ENCODE data around the gene FHAD1. TPM values are rescaled to one million over a fixed set of nuclear protein-coding genes. Genes with fewer than 3 reads are reported as not detected.
"Not testable (repeated sequence)": the region's sequence is repeated elsewhere in the genome, so short reads cannot be mapped to it uniquely, and the experiment has no call there.

The FHAD1 gene
- total RNA-seq, 1 donor from 2014 or later: 0.32 TPM

DNA sequence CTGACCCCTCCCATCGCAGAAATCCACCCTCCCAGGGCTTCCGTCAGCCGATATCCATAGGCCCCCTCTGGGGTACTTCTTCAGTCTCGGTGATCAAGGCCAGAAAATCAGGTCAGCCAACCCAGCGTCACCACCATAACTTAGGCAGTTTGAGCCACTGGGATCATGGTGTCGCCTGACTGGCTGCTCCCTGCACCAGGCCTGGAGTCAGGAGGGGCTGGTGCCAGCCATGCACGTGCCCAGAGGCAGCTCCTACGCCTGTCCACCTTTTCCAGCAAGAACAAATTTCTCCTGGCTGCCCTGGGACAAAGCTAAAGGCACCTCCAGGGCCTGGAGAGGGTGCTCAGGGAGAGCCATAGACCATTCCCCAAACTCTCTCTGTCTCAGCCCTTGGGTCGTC, 186.4 kb downstream of the FHAD1 start:
- no peak for DNase-seq (ENCODE audit: low spot score)
- intact Hi-C loops (cut with DNase I): loop anchor here (5.0 kb wide), 1 partner anchor 306 kb away; no protein-coding TSS in a partner anchor

DNA sequence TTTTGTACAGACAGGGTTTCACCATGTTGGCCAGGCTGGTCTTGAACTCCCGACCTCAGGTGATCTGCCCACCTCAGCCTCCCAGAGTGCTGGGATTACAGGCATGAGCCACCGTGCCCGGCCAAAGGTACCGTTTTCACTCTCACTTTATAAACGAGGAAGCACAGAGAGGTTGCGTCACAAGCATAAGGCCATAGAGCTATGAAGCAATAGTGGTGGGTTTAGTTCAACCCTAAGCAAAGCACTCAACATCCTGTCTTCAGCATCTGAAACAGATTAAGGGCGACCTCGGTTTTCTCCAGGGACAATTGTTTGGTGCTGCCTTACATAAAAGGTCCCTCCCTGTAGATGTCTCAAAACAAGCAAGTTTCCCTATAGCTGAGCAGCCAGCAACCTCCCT, 187.7 kb downstream of the FHAD1 start:
- intact Hi-C loops (cut with DNase I): loop anchor here (5.0 kb wide), 1 partner anchor 307 kb away; no protein-coding TSS in a partner anchor
- DNase-seq (ENCODE audit: low spot score): not testable (repeated sequence)

DNA sequence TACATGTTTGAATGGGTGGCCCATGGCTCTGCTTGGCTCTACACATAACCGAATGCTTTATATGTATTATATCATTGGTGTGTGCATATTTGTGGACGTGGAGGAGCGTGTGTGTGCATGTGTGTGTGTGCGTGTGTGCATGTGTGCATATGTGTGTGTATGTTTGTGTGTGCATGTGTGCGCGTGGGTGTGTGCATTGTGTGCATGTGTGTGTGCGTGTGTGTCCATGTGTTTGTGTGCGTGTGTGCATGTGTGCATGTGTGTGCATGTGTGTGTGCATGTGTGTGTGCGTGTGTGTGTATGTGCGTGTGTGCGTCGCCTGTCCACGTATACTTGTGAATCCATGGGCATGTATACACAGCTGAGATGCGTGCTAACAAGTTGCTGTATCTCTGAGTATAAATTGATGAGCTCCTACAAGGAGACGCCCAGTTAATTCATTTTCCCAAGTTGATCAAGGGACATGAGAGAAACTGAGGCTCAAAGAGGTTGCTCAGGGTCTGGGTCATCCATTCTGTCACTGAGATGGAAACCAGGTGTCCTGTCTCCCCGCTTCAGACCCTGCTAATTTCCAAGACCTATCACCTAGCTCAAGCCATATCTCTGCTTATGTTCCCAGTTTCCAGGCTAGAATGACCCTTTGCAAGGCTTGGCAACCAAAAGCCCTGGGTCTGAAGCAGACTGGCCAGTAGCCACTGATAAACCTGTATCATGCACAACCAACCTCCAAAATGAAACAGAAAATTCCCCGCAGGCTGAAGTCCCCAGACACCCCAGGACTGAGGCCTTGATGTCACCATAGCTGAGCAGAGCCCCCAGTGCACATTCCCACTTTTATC, 188.4 kb downstream of the FHAD1 start:
- no peak for DNase-seq (ENCODE audit: low spot score)
- intact Hi-C loops (cut with DNase I): no loop called here

DNA sequence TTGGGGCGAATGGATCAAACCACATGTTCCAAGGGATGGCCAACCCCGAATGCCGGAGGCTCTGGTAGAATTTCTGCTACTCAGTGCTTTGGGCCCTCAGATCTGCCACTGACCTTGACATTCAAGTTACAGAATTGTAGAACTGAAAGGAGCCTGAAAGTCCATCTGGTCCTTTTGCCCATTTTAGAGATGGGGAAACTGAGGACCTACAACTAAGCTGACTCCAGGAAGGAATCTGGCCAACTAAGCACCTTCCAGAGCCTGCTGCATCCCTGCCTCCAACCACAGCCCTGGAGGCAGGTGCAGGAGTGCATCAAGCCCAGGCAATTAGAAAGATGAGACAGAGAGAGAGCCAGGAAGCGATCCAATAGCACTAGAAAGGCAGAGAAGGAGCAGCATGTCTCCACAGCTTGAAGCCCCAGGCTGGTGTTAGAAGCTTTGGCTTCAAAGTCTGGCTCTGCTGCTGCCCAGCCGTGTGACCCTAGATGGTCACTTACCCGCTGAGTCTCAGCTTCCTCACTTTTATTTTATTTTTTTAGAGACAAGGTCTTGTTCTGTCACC, 189.9 kb downstream of the FHAD1 start:
- no peak for DNase-seq (ENCODE audit: low spot score)
- intact Hi-C loops (cut with DNase I): no loop called here

DNA sequence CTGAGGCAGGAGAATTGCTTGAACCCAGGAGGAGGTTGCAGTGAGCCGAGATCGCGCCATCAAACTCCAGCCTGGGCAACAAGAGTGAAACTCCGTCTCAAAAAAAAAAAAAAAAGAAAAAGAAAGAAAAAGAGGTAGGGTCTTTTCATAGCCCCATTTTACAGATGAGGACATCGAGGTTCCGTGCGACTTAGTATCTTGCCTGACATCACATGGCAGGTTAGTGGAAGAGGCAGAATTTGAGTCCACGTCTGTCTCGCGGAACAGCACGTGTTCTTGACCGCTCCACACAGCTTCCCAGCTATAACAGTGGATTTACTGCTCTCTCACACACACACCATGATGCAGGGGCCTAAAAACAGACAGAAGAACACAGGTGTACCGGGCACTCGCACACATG, 192.3 kb downstream of the FHAD1 start:
- no peak for DNase-seq (ENCODE audit: low spot score)
- intact Hi-C loops (cut with DNase I): no loop called here

DNA sequence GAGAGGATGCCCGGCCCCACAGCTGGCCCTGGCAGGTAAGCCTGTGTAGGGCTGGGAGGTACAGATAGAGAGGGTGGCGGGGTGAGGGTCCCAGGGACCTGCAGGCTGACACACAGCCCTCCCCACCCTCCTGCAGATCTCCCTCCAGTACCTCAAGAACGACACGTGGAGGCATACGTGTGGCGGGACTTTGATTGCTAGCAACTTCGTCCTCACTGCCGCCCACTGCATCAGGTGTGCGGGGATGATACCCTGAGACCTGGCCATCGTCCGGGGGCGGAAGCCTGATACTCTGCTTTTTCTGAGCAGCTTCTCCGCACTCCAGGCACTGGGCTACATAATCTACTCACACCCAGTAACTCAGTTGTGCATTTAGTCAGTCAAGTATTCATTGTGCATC, 193.3 kb downstream of the FHAD1 start:
- intact Hi-C loops (cut with DNase I): no loop called here
- DNase-seq (ENCODE audit: low spot score): no peak

DNA sequence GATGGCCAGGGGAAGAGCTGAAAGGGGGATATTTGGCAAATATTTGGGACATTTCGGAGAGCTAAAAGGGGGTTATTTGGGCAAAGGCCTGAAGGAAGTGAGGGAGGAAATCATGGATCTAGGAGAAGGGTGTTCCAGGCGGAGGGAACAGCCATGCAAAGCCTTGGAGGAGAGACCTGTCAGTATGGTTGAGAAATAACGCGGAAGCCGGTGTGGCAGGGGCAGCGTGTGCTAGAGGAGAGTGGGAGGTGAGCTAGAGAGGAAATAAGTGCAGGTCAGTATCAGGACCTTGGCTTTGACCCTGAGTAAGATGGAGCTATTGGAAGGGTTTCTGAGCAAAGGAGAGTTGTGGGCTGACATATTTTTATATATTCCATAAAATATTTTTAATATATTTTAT, 194.2 kb downstream of the FHAD1 start:
- DNase-seq (ENCODE audit: low spot score): no peak
- intact Hi-C loops (cut with DNase I): no loop called here

DNA sequence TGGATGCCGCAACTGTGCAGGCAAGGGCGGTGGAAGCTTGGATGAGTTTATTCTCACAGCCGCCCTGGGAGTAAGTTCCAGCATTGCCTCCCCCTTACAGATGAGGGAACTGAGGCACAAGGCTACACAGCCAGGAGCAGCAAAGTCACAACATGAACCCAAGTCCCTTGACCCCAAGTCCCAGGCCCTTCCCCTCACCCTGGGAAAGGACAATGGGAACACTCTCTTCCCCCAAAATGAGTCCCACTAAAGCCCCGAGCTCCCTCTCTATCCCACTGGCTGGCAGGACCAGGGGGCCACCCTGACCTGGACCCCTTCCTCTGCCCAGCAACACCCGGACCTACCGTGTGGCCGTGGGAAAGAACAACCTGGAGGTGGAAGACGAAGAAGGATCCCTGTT, 195.1 kb downstream of the FHAD1 start:
- intact Hi-C loops (cut with DNase I): no loop called here
- no peak for DNase-seq (ENCODE audit: low spot score)

DNA sequence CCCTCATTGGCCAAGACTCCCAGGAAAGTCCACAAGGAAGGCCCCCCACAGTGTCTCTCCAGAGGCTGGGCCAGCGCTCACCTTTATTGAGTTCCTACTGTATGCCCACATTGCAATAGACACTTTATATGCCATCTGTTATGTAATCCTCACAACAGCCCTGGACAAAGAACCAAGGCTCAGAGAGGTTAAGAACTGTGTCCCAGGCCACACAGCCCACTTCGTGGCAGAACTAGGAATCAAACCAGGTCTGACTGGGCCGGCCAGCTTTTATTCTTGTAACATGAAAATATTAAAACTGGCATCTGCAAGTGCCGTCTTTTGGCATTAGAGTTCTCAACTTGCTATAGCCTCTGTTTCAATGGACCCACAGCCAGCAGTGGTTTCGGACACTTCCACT, 195.7 kb downstream of the FHAD1 start:
- DNase-seq (ENCODE audit: low spot score): no peak
- intact Hi-C loops (cut with DNase I): no loop called here

DNA sequence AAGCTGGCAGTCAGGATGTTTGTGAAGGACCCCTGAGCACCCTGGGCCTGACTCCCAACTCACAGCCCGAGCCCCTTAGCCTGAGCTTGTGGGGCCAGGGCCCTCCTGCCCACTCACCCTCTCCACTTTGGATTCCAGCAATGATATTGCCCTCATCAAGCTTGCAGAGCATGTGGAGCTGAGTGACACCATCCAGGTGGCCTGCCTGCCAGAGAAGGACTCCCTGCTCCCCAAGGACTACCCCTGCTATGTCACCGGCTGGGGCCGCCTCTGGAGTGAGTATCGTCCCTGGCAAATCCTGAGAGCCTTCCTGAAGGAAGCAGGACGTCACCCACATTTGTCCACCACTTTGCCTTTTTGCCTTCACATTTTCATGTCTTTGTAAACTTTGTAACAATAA, 196.3 kb downstream of the FHAD1 start:
- intact Hi-C loops (cut with DNase I): no loop called here
- DNase-seq (ENCODE audit: low spot score): no peak

DNA sequence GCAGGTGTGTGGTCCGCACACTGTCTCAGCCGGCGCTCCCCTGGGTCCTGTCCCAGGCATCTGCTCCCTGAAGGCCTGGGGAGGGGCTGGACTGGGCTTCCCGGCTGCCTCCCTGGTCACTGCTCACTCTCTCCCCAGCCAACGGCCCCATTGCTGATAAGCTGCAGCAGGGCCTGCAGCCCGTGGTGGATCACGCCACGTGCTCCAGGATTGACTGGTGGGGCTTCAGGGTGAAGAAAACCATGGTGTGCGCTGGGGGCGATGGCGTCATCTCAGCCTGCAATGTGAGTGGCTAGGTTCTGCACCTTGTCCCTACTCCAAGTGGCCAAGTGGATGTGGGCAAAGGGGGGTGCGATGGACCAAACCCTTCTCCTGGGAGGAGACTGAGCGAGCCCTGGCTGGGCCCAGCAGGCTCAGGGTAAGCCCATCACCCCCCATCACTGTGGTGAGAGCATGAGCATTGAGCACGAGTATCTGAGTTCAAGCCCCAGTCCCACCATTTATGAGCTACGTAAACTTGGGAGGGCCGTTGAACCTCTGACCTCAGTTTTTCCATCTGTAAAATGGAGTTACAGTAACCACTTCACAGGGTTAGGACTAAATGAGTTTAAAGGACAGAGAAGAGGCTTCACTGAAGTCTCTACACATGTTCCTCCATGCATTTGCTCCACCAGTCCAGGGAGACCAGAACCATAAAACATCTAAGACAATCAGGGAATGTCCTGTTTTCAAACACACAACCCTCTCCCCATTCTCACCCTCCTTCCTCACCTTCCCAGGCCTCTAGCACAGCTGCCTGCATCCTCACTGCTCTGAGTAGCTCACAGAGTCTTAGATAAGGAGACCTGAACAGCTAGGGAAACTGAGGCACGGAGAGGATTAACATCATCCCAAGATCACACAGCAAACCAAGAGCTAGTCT, 197.7 kb downstream of the FHAD1 start:
- DNase-seq (ENCODE audit: low spot score): no peak
- intact Hi-C loops (cut with DNase I): no loop called here

DNA sequence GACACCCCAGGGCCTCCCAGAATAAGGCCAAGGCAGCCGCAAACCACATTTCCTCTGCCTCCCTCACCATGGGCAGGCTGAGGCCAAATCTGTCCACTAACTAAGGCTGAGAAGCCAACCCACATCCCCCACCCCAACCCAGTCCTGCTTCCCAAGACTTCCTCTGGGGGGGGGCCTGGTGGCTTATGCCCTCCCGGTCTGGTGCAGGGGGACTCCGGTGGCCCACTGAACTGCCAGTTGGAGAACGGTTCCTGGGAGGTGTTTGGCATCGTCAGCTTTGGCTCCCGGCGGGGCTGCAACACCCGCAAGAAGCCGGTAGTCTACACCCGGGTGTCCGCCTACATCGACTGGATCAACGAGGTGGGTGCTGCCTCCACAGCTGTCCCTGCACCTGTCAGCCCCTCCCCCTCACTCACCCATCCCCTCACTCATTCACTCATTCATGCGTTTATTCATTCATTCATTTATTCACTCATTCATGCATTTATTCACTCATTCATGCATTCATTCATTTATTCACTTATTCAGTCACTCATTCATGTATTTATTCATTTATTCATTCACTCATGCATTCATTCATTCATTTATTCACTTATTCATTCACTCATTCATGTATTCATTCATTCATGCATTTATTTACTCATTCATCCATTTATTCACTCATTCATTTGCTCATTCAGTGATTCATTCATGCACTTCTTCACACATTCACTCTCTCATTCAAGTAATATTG, 198.5 kb downstream of the FHAD1 start:
- DNase-seq (ENCODE audit: low spot score): no peak
- intact Hi-C loops (cut with DNase I): no loop called here

DNA sequence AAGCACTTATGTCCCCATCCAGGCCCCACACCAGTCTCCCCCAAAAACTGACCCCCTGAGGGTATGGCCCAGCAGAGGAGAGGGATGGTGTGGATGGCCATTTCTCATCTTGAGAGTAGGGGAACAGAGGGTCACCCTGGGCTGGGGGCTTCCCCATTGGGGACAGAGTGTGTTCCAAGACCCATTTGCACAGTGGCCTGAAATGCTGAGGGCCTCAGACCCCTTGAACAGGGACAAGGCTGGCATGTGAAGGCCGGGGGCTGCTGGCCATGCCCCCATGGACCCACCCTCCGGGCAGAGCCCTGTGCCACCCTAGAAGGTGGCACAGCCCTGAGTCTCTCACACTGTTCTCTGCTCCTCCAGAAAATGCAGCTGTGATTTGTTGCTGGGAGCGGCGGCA, 199.2 kb downstream of the FHAD1 start:
- DNase-seq (ENCODE audit: low spot score): no peak

More for the DNA sequence above, 199.2 kb downstream of the FHAD1 start:
- intact Hi-C loops (cut with DNase I): no loop called here

Other genes starting within 250 kb of the FHAD1 start
- gene TMEM51, start 93.5 kb upstream of the FHAD1 start, total RNA-seq: 2.8 TPM
- 14.3 TPM for gene EFHD2, start 162.7 kb downstream of the FHAD1 start, total RNA-seq
- gene CTRC, start 191.2 kb downstream of the FHAD1 start, total RNA-seq: not detected
- not detected for gene CELA2A, start 209.5 kb downstream of the FHAD1 start, total RNA-seq
- gene CELA2B, start 228.9 kb downstream of the FHAD1 start, total RNA-seq: not detected

Data from cardiac septum (tissue), 1 donor.